Endothelial cell (in vitro differentiated cells): ENCODE data around the gene ANAPC2. TPM values are rescaled to one million over a fixed set of nuclear protein-coding genes. Genes with fewer than 3 reads are reported as not detected.
A peak's percentile ranks its signal among the peaks of the same experiment; 100 is the strongest.

Experiments used
- DNase-seq: peaks from one replicate; pipeline ENCODE4 v3.0.0; 2021; ENCODE audit warnings: low spot score
- H3K27ac Mint-ChIP-seq: one replicate; pipeline ENCODE4 v1.8.0; 2021; ENCODE audit warnings: mixed read lengths, inconsistent platforms; ENCODE audit not compliant: unreplicated experiment
- H3K27me3 Mint-ChIP-seq: one replicate; pipeline ENCODE4 v1.8.0; 2021; ENCODE audit warnings: mild to moderate bottlenecking, moderate library complexity, mixed read lengths, inconsistent platforms; ENCODE audit not compliant: unreplicated experiment
- H3K36me3 Mint-ChIP-seq: one replicate; pipeline ENCODE4 v1.8.0; 2021; ENCODE audit warnings: mild to moderate bottlenecking, low read depth, mixed read lengths, inconsistent platforms; ENCODE audit not compliant: unreplicated experiment
- H3K4me1 Mint-ChIP-seq: one replicate; pipeline ENCODE4 v1.8.0; 2021; ENCODE audit warnings: mild to moderate bottlenecking, mixed read lengths, inconsistent platforms; ENCODE audit not compliant: unreplicated experiment
- H3K4me3 Mint-ChIP-seq: one replicate; pipeline ENCODE4 v1.8.0; 2021; ENCODE audit warnings: mild to moderate bottlenecking, mixed read lengths, inconsistent platforms; ENCODE audit not compliant: unreplicated experiment
- H3K9me3 Mint-ChIP-seq: one replicate; pipeline ENCODE4 v1.8.0; 2021; ENCODE audit warnings: mixed read lengths, inconsistent platforms; ENCODE audit not compliant: unreplicated experiment
- CTCF ChIP-seq: fragments of 200-600 bp; sonication (generic); IDR thresholded peaks from one replicate; pipeline ENCODE4 v1.5.0; 2021; ENCODE audit warnings: antibody characterized with exemption; ENCODE audit not compliant: unreplicated experiment
- total RNA-seq: library from RNA; stranded (reverse); fragmentation: NEBNext Ultra II Directional; extraction: Animal tissue kit (Norgen Biotek cat#: 25700); gene quantifications from one replicate; pipeline ENCODE4 v1.2.1, GENCODE V29; 2021; ENCODE audit not compliant: unreplicated experiment

The ANAPC2 gene
- total RNA-seq, 1 donor from 2014 or later = 76.8 TPM

- no peaks in the 10 kb centered on the region for H3K9me3 Mint-ChIP-seq
- H3K36me3 Mint-ChIP-seq = peaks cover 8% of the 10 kb centered on the region
- no peak for DNase-seq
- peaks cover 16% of the 10 kb centered on the region for H3K27me3 Mint-ChIP-seq
- H3K27ac Mint-ChIP-seq = no peak overlapping the region
- TF ChIP-seq CTCF = no peak
- no peaks in the 10 kb centered on the region for H3K4me1 Mint-ChIP-seq
- peak overlapping the region; percentile 25 for H3K4me3 Mint-ChIP-seq
These were observed 15.2 kb downstream of the ANAPC2 start for GRCh38 chr9:137172901-137173795.

- no peak overlapping the region for H3K27ac Mint-ChIP-seq
- H3K9me3 Mint-ChIP-seq = no peaks in the 10 kb centered on the region
- H3K27me3 Mint-ChIP-seq = peaks cover 15% of the 10 kb centered on the region
- no peak for TF ChIP-seq CTCF
- H3K36me3 Mint-ChIP-seq = no peaks in the 10 kb centered on the region
- DNase-seq = no peak
- no peak overlapping the region for H3K4me3 Mint-ChIP-seq
- no peaks in the 10 kb centered on the region for H3K4me1 Mint-ChIP-seq
These were observed 17.0 kb downstream of the ANAPC2 start for GRCh38 chr9:137171149-137171900.

- Mint-ChIP-seq H3K9me3 (no peaks in the 10 kb centered on the region), H3K27me3 (peaks cover 12% of the 10 kb centered on the region), H3K27ac (no peak overlapping the region), H3K36me3 (no peaks in the 10 kb centered on the region), H3K4me1 (no peaks in the 10 kb centered on the region), H3K4me3 (no peak overlapping the region)
- TF ChIP-seq CTCF = no peak
- DNase-seq = no peak
These were observed 17.7 kb downstream of the ANAPC2 start for GRCh38 chr9:137170486-137171148.

- no peaks in the 10 kb centered on the region for H3K4me1 Mint-ChIP-seq
- H3K27ac Mint-ChIP-seq = no peak within 1 kb of the TSS
- no peaks in the 10 kb centered on the region for H3K9me3 Mint-ChIP-seq
- H3K27me3 Mint-ChIP-seq = peaks cover 14% of the 10 kb centered on the region
- TF ChIP-seq CTCF = no peak
- DNase-seq = no peak
- H3K4me3 Mint-ChIP-seq = no peak within 1 kb of the TSS
- H3K36me3 Mint-ChIP-seq = no peaks in the 10 kb centered on the region
These were observed 18.4 kb downstream of the ANAPC2 start, which contains the start of gene LRRC26 for GRCh38 chr9:137169896-137170358. LRRC26 (minus strand) TSS chr9:137170051; CDS start chr9:137169943, 108 bp downstream.
